GM18517 (cell line): Measurements from ENCODE around the gene ZCWPW1.

ENCODE experiments used
- ATAC-seq: cut with Tn5 transposase; IDR thresholded peaks from one replicate; pipeline ENCODE4 v1.9.1; 2021; ENCODE audit warnings: mild to moderate bottlenecking, moderate library complexity; ENCODE audit not compliant: unreplicated experiment

The ZCWPW1 gene

DNA sequence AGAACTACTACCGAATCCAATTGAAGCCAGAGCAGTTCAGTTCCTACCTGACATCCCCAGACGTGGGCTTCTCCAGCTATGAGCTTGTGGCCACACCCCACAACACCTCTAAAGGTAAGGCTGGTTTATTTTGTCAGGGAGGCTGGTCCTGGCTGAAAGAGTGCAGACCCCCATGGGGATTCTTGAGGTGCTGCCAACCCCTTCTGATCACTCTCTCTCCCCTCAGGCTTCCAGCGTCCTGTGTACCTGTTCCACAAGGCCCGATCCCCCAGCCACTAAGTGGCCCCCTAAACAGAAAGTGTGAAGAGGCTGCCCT, 4.7 kb upstream of the ZCWPW1 start:
- no peak for ATAC-seq

DNA sequence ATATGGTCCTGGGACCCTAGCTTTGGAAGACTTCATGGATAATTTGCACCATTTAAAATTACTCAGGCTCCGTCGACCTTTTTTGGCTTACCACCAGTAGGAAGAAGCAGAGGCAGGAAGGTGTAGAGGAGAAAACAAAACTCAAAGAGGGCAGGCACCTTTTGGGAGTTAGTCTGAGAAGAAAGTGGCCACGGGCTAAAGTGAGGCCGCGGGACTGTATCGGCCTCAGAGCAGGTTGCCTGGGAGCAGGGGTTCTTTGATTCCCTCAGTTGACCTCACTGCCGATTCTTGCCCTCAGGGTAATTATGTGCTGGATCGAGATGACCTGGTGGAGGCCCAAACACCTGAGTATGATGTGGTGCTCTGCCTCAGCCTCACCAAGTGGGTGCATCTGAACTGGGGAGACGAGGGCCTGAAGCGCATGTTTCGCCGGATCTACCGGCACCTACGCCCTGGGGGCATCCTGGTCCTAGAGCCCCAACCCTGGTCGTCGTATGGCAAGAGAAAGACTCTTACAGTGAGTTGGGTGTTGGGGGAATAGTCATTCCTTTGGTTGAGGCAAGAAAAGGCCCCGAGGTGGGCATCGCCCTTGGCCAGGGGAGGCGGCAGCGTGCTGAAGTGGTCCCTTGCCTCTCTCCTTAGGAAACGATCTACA, 4.2 kb upstream of the ZCWPW1 start:
- no peak for ATAC-seq

DNA sequence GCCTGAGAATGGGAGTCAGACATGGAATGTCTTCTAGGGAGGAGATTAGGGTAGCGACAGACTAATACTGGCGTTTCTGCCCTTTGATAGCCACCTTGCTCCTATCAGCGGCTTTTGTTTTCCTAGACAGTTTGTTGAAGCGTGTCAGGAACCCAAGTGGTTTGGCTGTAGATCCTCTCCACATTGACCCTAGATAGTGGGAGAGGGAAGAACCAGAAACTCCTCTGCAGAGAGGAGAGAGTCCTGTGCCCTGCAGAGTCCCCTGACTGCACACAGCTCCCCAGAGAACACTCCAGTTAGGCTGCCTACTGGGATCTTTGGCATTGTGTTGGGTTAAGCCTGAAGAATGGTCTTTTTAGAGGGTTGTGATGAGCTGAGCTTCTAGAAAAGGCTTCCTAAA, 3.5 kb upstream of the ZCWPW1 start:
- ATAC-seq = no peak

DNA sequence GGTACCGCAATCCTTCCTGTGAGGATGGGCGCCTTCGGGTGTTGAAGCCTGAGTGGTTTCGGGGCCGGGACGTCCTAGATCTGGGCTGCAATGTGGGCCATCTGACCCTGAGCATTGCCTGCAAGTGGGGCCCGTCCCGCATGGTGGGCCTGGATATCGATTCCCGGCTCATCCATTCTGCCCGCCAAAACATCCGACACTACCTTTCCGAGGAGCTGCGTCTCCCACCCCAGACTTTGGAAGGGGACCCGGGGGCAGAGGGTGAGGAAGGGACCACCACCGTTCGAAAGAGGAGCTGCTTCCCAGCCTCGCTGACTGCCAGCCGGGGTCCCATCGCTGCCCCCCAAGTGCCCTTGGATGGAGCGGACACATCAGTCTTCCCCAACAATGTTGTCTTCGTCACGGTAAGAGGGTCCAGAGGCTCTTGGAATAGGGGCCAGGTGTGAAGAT, 2.8 kb upstream of the ZCWPW1 start:
- no peak for ATAC-seq

DNA sequence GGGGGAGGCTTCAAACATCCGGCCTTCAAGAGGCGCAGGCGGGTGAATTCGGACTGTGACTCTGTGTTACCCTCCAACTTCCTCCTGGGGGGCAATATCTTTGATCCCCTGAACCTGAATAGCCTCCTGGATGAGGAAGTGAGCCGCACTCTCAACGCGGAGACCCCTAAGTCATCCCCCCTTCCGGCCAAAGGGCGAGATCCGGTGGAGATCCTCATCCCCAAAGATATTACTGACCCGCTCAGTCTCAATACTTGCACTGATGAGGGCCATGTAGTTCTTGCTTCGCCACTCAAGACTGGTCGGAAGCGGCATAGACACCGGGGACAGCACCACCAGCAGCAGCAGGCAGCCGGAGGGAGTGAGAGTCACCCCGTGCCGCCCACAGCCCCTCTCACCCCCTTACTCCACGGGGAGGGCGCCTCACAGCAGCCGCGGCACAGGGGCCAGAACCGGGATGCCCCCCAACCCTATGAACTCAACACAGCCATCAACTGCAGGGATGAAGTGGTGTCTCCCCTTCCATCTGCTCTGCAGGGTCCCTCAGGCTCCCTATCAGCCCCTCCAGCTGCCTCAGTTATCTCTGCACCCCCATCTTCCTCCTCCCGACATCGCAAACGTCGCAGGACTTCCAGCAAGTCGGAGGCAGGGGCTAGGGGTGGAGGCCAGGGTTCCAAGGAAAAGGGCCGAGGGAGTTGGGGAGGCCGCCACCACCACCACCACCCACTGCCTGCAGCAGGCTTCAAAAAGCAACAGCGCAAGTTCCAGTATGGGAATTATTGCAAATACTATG, 2.2 kb upstream of the ZCWPW1 start:
- no peak for ATAC-seq

DNA sequence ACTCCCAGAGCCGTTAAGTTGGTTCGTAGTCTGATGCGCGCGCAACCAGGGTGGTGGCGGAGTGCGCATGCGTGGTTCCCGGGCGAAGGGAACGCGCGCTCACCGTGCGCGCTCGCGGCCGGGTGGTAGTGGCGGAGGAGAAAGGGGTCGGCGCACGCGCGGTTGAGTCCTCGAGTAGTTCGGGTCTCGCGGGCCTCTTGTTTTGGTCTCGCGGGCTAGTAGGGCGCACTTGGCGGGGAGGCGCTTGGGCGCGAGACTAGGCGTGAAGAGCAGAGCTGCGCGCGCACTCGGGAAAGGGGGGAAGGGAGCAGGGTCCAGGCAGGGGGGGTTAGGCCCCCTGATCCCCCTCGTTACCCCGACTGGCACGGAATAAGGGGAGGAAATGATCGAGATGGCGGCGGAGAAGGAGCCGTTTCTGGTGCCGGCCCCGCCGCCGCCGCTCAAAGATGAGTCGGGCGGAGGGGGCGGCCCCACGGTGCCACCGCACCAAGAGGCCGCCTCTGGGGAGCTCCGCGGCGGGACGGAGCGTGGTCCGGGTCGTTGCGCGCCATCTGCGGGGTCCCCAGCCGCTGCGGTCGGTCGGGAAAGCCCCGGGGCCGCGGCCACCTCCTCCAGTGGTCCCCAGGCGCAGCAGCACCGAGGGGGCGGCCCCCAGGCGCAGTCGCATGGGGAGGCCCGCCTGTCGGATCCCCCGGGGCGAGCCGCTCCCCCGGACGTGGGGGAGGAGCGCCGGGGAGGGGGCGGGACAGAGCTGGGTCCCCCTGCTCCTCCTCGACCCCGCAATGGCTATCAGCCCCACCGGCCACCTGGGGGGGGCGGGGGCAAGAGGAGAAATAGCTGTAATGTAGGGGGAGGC, 1.4 kb upstream of the ZCWPW1 start, which contains the start of gene MEPCE:
Gene MEPCE (plus strand): TSS at position 195 of the 856 bp plus-strand sequence. CDS start 188 bp downstream, at position 383.
- peak; percentile 32 for ATAC-seq

DNA sequence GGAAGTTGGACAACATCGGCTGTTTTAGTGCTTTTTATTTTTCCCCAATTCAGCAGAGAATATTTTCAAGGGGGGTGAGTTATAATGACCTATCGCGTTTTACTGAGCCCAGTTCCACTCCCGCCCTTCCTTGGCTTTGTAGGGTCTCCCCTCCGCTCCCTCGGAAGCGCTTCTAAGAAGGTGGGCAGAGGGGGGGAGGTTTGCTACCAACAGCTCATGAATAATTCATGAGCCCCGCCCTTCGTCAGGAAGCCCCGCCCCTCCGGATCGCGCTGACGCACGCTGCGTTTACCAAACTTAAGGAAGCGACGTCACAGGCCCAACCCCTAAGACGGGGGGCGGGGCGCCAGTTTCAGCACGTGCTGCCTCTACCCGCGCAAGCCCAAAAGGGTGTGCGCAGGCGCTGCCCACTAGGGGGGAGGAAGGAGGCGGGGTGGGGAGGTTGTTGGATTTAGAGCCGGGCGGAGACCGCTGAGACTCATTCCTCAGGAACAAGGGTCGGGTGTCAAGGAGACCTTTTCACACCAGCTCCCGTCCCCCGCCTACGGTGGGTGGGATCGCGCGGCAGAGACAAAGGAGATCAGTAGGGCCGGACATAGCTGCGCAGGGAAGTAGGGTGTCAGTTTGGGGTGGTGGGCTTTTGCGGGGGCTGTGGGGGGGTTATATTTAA, 599 bp upstream of the ZCWPW1 start:
- peak; percentile 35 for ATAC-seq

DNA sequence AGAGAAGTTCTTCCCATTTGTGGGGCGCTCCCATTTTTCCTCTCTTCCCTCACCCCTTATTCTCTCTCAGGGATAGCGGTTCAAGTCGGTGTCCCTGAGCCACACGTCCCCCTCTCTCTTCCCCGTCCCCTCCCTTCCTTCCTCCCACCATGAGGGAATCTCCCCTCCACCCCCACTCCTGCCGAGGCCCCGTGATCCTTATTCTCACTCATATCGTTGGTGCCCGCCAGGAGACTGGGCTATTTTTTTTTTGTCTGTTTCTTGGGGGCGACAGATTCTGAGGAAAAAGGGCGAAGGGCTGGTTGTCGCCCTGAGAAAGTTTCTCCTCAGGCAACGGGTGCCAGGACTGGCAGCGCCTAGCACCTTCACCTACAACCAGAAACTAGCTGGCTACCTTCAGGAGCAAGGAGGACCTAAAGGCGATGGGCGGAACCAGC, 723 bp downstream of the ZCWPW1 start:
- ATAC-seq = no peak

DNA sequence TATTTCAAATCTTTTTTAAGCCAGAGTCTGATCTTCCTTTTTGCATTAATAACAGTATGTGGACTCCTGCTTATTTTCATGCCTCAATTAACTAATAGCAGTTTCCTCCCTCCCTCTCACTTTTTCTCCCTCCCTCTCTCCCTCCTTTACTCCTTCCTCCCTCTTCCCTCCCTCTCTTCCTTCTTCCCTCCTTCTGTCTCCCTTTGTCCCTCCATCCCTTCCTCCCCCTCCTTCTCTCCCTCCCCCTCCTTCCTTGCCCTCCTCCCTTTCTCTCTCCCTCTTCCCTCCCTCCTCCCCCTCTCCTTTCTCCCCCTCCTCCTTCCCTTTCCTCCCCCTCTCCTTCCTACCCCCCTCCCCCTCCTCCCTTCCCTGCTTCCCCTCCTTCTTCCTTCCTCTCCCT, 2.0 kb downstream of the ZCWPW1 start:
- no peak for ATAC-seq

DNA sequence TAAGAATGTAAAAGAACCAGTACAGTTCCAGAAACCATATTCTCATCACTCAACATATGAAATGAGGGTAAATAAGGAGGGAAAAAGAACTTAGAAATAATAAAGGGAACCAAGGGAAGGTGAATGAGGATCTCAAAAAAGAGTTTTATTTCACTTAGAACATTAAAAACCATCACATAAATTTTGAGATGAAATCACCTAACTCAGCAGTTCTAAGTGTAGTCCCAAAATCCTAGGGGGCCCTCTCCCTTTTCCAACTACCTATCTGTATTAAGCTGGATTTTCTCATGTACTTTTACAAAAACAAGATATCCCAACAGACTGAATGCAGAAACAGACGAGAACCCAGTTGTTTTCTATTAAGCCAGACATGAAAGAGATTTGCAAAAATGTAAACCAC, 3.2 kb downstream of the ZCWPW1 start:
- no peak for ATAC-seq

DNA sequence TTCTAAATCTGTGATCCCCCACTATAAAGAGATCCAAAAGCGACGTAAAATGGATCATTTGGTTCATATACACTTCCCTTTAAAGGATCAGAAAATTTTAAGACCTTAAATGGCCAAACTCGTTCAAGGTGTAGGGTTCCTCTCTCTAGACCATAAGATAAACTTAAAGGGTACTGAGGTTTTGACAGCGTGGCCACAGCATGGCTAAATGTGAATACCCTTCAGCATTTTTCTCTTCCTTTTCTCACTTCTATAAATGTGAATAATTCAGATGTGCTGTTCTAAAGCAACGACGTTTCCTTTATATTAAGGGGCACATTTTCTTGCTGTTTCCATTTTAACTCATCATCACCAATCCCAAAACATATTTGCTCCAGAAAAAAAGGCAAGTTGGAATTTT, 5.2 kb downstream of the ZCWPW1 start:
- ATAC-seq = no peak

DNA sequence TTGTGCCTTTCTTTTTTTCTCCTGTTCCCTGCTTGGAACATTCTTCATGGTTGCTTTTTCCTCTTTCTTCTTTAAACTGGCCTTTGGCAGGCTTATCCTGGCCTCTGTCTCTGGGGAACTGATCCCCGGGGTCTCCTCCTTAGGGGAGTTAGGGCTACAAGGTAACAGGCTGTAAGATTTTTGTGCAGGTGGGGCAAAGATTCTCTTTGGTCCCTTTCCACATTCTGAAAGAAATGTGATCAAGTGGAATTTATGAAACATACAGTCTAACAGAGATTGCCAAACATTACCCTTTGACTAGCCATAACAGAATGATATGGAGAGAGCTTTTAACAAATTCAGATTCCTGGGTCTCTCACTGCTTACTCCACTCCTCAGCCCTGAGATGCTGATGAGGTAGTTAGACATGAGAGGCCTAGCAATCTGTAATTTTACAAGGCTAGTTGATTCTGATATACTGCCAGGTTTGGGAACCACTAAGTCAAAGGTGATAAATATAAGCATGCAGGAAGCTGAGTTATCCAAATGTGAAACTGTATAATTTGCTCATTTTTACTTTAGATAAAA, 8.8 kb downstream of the ZCWPW1 start:
- no peak for ATAC-seq

DNA sequence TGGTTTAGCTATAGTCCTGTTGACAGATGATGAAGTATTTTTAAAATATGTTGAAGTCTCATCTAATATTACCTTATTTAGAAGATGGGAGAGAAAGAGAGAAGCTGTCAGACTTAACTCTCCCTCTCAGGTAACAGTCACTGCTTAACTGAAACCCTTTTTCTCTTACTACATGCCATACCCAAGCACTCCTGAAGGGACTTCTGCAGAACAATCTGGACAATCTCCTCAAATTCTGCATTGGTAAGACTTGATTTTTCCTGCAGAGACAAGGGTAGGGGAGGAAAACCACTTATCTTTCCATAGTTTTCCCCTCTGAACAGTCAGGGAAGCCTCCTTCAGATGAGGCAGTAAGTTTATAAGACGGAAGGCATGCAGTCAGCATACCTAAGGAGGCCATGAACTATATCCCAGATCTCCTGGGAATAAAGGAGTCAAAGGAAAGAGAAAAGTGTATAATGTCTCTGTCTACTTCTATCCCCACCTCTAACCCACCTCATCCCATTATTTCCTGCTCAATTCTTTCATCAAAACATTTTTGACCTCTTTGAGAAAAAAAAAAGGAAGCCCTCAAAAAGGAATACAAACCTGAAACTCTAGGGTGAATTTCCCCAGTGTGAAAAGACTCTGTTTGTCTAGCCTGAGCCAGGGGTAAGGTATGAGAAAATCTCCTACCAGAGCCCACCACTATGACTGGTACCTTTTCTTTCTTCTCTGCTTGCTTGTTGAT, 9.4 kb downstream of the ZCWPW1 start:
- ATAC-seq = no peak

DNA sequence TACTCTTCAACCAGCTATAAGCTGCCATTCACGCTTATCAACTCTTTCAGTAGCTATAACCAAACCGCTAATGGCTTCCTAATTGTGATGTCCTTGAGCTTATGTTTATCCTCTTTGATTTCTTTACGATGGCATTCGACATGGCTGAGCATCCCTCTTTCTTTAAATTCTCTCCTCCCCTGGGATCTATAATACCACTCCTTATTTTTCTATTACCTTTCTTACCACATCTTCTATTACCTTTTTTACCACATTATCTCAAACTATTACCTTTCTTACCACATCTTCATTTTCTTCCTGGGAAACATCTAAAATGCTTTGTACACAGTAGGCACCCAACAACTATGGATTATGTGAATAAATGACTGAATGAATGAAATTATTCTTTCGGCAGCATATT, 13.1 kb downstream of the ZCWPW1 start:
- ATAC-seq = no peak

DNA sequence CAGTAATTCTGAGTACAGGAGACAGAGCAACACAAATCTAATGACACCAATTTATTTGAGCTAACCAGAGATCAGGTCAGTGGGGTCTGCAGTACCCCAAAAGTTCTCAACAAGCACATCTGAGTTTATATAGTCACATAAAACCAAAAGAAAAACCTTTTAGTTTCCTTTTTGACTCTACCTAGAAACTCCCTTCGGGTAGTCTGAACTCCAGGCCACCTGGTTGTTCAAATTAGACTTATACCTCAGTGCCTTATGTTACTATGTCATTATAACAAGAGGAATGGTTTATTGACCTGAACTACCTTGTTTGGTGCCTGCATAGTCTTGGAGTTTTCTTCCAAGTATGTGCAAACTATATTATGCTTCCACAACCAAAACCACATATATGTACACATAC, 14.6 kb downstream of the ZCWPW1 start:
- no peak for ATAC-seq

DNA sequence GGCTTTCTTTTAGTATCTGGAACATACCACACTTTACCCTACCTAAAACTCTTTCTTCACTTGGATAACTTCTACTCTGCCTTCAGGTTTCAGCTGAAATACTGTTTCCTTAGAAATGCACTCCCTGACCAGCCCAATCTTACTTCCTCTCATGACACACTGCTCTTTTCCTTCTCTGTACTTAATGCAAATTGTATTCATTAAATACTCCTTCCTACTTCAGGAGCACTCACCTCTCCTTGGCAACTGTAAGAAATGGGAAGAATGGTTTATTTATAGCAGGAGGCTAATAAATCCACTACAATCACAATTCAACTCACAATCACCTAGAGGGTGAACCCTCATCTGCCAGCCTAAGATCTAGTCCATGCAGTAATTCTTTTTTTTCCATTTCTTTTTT, 15.2 kb downstream of the ZCWPW1 start:
- no peak for ATAC-seq

DNA sequence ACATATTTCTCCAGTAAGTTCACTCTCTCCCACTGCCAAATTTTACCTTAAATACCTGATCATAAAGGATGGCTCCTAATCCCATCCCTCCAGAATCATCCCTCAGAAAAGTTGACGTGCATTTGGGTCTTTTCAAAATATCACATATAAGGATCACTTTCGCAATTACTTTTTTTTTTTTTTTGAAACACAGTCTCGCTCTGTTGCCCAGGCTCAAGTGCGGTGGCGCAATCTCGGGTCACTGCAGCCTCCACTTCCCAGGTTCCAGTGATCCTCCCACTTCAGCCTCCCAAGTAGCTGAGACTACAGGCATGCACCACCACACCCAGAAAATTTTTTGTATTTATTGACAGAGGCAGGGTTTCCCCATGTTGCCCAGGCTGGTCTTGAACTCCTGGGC, 17.4 kb downstream of the ZCWPW1 start:
- ATAC-seq = no peak

DNA sequence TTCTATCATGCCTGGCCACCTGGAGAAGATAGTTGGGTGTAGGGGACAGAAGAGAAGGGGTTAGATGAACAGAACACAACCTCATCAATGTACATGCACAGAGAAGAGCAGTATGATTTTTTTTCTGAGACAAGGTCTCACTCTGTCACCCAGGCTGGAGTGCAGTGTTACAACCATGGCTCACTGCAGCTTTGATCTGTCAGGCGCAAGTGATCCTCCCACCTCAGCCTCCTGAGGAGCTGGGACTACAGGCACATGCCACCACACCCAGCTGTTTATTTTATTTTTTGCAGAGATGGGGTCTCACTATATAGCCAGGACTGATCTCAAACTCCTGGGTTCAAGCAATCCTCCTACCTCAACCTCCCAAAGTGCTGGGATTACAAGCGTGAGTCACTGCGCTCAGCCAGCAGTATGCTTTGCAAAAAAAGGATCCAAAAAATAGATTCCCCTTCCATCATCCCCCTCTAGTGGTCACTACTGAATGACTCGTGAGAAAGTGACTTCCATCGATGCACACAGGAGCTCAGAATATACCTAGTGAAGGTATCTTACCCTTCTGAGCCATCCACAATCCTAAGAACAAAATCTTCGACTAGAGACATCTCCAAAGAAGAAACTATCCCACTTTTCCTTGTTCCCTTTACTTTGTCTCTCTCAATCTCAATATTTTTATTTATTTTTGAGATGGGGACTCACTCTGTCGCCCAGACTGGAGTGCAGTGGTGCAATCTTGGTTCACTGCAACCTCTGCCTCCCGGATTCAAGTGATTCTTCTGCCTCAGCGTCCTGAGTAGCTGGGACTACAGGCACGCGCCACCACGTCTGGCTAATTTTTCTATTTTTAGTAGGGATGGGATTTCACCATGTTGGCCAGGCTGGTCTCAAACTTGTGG, 21.0 kb downstream of the ZCWPW1 start:
- ATAC-seq = peak; percentile 53

DNA sequence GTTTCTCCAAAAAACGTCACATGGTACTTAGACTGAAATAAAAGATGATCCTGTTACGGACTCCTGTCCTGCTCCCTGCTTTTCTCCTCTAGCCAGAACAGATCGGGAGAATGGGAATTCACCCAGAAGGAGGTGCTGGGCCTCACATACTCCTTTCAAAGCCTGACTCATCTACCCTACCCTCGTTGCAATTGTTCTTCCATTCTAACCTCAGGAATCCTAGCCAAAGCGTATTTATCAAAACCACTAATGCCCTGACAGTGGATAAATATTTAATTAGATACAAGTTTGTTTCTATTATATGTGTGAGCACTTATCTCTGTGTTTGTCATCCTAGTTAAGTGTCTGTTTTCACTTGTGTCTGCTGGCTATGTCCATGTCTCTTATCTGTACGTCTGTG, 21.7 kb downstream of the ZCWPW1 start:
- no peak for ATAC-seq
